Tibial nerve (tissue), 4 donors: ENCODE results near the gene ATP11A. TPM values are rescaled to one million over a fixed set of nuclear protein-coding genes. Genes with fewer than 3 reads are reported as not detected.
"Not testable (repeated sequence)": the region's sequence is repeated elsewhere in the genome, so short reads cannot be mapped to it uniquely, and the experiment has no call there.

ENCODE experiments used
- DNase-seq, 2 donors: peaks; one replicate each; pipeline ENCODE4 v3.0.0-alpha.2; 2019; ENCODE audit warnings: low spot score in 2 of 2
- H3K27ac ChIP-seq, 4 donors: fragments of 200-600 bp; sonication (generic) in 3 of 4; one replicate each; pipeline ENCODE4 v1.5.1; 2017 to 2019; ENCODE audit warnings: mild to moderate bottlenecking in 1 of 4
- H3K27me3 ChIP-seq, 2 donors: fragments of 200-600 bp; sonication (generic) in 1 of 2; one replicate each; pipeline versions ENCODE4 v1.5.1 to v1.6.0; 2017 to 2019
- H3K36me3 ChIP-seq, 3 donors: fragments of 200-600 bp; sonication (generic); one replicate each; pipeline ENCODE4 v1.5.1; 2018 to 2019
- H3K4me1 ChIP-seq, 4 donors: fragments of 200-600 bp; sonication (generic) in 3 of 4; one replicate each; pipeline ENCODE4 v1.5.1; 2017 to 2019
- H3K4me3 ChIP-seq, 4 donors: fragments of 200-600 bp; sonication (generic) in 3 of 4; one replicate each; pipeline ENCODE4 v1.5.1; 2017 to 2019; ENCODE audit warnings: mild to moderate bottlenecking in 1 of 4, moderate library complexity in 1 of 4
- H3K9me3 ChIP-seq, 4 donors: fragments of 200-600 bp; sonication (generic) in 3 of 4; one replicate each; pipeline ENCODE4 v1.5.1; 2017 to 2019
- CTCF ChIP-seq, 5 experiments: fragments of 200-600 bp in 3 of 5; fragments of 450-650 bp in 2 of 5; sonication (generic) in 3 of 5; IDR thresholded peaks; one replicate each; pipeline ENCODE4 v1.5.1; 2016 to 2019; ENCODE audit warnings: antibody characterized with exemption in 5 of 5, mild to moderate bottlenecking in 3 of 5, moderate library complexity in 2 of 5
- EP300 ChIP-seq, 2 donors: sonication (generic); formaldehyde crosslinking; IDR thresholded peaks; one replicate each; pipeline ENCODE4 v1.6.1; 2017; ENCODE audit warnings: antibody characterized with exemption in 2 of 2, mild to moderate bottlenecking in 1 of 2
- POLR2A ChIP-seq, 2 donors: fragments of 450-650 bp; IDR thresholded peaks; one replicate each; pipeline ENCODE4 v1.6.1; 2017; ENCODE audit warnings: antibody characterized with exemption in 2 of 2, mild to moderate bottlenecking in 2 of 2, moderate library complexity in 2 of 2
- WGBS, 2 donors: methylation state at CpG; one replicate each; pipeline ENCODE4 v1.1.5; 2018; 5-methylcytosine and 5-hydroxymethylcytosine counted together
- total RNA-seq, 4 donors: library from RNA; depleted of rRNA; stranded (reverse); fragments of >200 nt; gene quantifications; one replicate each; pipeline ENCODE4 v1.1.0, GENCODE V29; 2016

ATP11A gene
- total RNA-seq, 4 donors from 2014 or later, result 24.7 to 61.5 (median 35.0) TPM

GRCh38 chr13:112871742-112872141 is 181.9 kb downstream of the ATP11A start:
- H3K4me1 ChIP-seq, result peaks cover 0 to 8% (median 3%) of the 10 kb centered on the region in 4 donors
- peaks cover 0 to 56% (median 0%) of the 10 kb centered on the region in 3 donors for H3K36me3 ChIP-seq
- no peak overlapping the region for H3K4me3 ChIP-seq
- DNase-seq, result no peak
- no peak for TF ChIP-seq CTCF (IDR thresholded peaks at IDR 0.05)
- no peak for TF ChIP-seq EP300 (IDR thresholded peaks at IDR 0.05)
- no peak for TF ChIP-seq POLR2A (IDR thresholded peaks at IDR 0.05)
- no peak overlapping the region for H3K27ac ChIP-seq
- WGBS, 2 donors, result 89 to 90% methylated on average over 12 of the region's 12 CpGs
- H3K27me3 ChIP-seq, result no peaks in the 10 kb centered on the region
- H3K9me3 ChIP-seq, result no peaks in the 10 kb centered on the region

GRCh38 chr13:112872657-112873631 is 183.1 kb downstream of the ATP11A start:
- 63 to 76% methylated on average over 23 to 25 of the region's 25 CpGs for WGBS, 2 donors
- not testable (repeated sequence) for H3K9me3 ChIP-seq, H3K27me3 ChIP-seq, H3K4me3 ChIP-seq, DNase-seq, H3K4me1 ChIP-seq, H3K27ac ChIP-seq
- H3K36me3 ChIP-seq, result peaks cover 0 to 56% (median 0%) of the 10 kb centered on the region in 3 donors

GRCh38 chr13:112873851-112874750 is 184.3 kb downstream of the ATP11A start:
- H3K36me3 ChIP-seq, result peaks cover 0 to 56% (median 0%) of the 10 kb centered on the region in 3 donors
- H3K4me3 ChIP-seq, result peak overlapping the region in 1 of 4 donors; percentile 6
- peaks cover 0 to 8% (median 3%) of the 10 kb centered on the region in 4 donors for H3K4me1 ChIP-seq
- peak in 1 of 2 donors; percentile 17 for TF ChIP-seq EP300 (IDR thresholded peaks at IDR 0.05)
- TF ChIP-seq POLR2A (IDR thresholded peaks at IDR 0.05), result no peak
- peak; percentile 88 to 96 (median 90) for TF ChIP-seq CTCF (IDR thresholded peaks at IDR 0.05)
- no peaks in the 10 kb centered on the region for H3K9me3 ChIP-seq
- peak; percentile 80 to 93 for DNase-seq
- 64% methylated on average over 34 of the region's 40 CpGs for WGBS, 2 donors
- H3K27ac ChIP-seq, result peak overlapping the region in 2 of 4 donors; percentile 35 to 51
- H3K27me3 ChIP-seq, result no peaks in the 10 kb centered on the region

- WGBS, 2 donors, result 80 to 83% methylated on average over 15 to 19 of the region's 19 CpGs
- peak overlapping the region in 1 of 4 donors; percentile 51 for H3K27ac ChIP-seq
These were observed 185.0 kb downstream of the ATP11A start for GRCh38 chr13:112874751-112875300.

More at GRCh38 chr13:112874751-112875300, 185.0 kb downstream of the ATP11A start:
- H3K9me3 ChIP-seq, result no peaks in the 10 kb centered on the region
- TF ChIP-seq POLR2A (IDR thresholded peaks at IDR 0.05) (no peak), EP300 (IDR thresholded peaks at IDR 0.05) (no peak), CTCF (IDR thresholded peaks at IDR 0.05) (no peak)
- peaks cover 0 to 8% (median 3%) of the 10 kb centered on the region in 4 donors for H3K4me1 ChIP-seq
- H3K27me3 ChIP-seq, result no peaks in the 10 kb centered on the region
- no peak for DNase-seq
- H3K36me3 ChIP-seq, result peaks cover 0 to 55% (median 4%) of the 10 kb centered on the region in 3 donors
- no peak overlapping the region for H3K4me3 ChIP-seq
